ENCODE results near the gene BLOC1S1.

Gene BLOC1S1

GRCh38 chr12:55683676-55684075 lies 32.2 kb upstream of the BLOC1S1 start:
- Histone ChIP-seq H3K4me1 (ENCODE audit: control insufficient read depth, insufficient read depth, low read length) (peaks cover 5% of the 10 kb centered on the region; the same call in 1 of the 2 replicates), H3K9ac (ENCODE audit: low read depth, low read length) (no peak overlapping the region), H3K9me3 (ENCODE audit: control insufficient read depth, insufficient read depth, low read length) (no peaks in the 10 kb centered on the region), H3K27me3 (ENCODE audit: control insufficient read depth, insufficient read depth, low read length) (no peaks in the 10 kb centered on the region), H3K27ac (ENCODE audit: low read depth, low read length) (no peak overlapping the region), H3K4me3 (ENCODE audit: low read depth, low read length) (no peak overlapping the region), H3K36me3 (ENCODE audit: control insufficient read depth, insufficient read depth, low read length) (peaks cover 14% of the 10 kb centered on the region)

DNA sequence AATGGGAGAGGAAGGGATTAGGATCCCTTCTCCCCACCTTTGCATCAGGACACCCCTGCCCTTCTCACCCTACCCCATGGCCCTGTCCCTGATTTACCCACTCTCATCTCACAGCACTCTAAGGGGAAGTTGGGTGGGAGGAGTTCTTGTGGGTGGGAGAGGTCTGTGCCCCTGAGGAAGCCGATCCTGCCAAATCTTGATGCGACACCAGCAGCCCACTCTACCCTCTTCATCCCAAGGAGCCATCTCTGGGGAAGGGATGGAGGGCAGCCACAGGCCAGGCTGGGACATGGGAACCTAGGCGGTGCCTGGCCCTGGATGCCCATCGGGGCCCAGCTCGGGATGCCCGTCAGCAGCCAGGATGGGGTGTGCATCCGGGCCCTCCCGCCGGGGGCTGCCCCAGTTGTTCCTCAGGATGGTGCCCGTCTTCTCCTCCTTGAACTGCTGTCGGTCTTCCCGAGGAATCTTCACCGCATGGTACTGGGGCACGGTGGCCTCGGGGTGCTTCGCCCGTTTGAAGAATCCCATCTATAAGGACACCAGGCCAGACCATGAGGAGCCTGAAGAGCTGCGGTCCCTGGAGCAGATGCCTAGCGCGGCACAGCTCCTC lies 31.0 kb upstream of the BLOC1S1 start:
- Histone ChIP-seq H3K27me3 (ENCODE audit: control insufficient read depth, insufficient read depth, low read length) (no peaks in the 10 kb centered on the region), H3K9ac (ENCODE audit: low read depth, low read length) (no peak overlapping the region), H3K27ac (ENCODE audit: low read depth, low read length) (no peak overlapping the region), H3K4me3 (ENCODE audit: low read depth, low read length) (no peak overlapping the region), H3K9me3 (ENCODE audit: control insufficient read depth, insufficient read depth, low read length) (no peaks in the 10 kb centered on the region), H3K36me3 (ENCODE audit: control insufficient read depth, insufficient read depth, low read length) (peaks cover 19% of the 10 kb centered on the region), H3K4me1 (ENCODE audit: control insufficient read depth, insufficient read depth, low read length) (peaks cover 5% of the 10 kb centered on the region; the same call in 1 of the 2 replicates)

DNA sequence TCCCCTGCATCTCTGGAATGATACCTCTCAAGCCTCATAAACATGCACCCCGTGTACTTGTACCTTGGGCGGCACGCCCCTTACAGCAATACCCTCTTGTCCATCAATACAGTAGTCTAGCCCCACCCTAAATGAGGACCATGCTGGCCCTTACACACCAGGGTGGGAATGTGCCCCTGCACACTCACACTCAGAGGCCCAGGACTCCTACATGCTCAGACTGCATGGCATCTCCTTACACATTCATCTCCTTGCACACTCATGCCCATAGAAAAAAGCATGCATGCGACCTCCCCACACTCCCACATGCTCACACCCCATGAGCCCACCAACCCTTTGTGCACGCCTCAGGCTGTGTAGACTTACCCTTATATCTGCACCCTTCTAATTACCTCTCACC lies 30.2 kb upstream of the BLOC1S1 start:
- H3K27ac ChIP-seq (ENCODE audit: low read depth, low read length), result no peak overlapping the region
- peaks cover 19% of the 10 kb centered on the region for H3K36me3 ChIP-seq (ENCODE audit: control insufficient read depth, insufficient read depth, low read length)
- H3K4me1 ChIP-seq (ENCODE audit: control insufficient read depth, insufficient read depth, low read length), result peaks cover 5% of the 10 kb centered on the region; the same call in 1 of the 2 replicates
- H3K27me3 ChIP-seq (ENCODE audit: control insufficient read depth, insufficient read depth, low read length), result no peaks in the 10 kb centered on the region
- no peaks in the 10 kb centered on the region for H3K9me3 ChIP-seq (ENCODE audit: control insufficient read depth, insufficient read depth, low read length)
- H3K9ac ChIP-seq (ENCODE audit: low read depth, low read length), result no peak overlapping the region
- no peak overlapping the region for H3K4me3 ChIP-seq (ENCODE audit: low read depth, low read length)

DNA sequence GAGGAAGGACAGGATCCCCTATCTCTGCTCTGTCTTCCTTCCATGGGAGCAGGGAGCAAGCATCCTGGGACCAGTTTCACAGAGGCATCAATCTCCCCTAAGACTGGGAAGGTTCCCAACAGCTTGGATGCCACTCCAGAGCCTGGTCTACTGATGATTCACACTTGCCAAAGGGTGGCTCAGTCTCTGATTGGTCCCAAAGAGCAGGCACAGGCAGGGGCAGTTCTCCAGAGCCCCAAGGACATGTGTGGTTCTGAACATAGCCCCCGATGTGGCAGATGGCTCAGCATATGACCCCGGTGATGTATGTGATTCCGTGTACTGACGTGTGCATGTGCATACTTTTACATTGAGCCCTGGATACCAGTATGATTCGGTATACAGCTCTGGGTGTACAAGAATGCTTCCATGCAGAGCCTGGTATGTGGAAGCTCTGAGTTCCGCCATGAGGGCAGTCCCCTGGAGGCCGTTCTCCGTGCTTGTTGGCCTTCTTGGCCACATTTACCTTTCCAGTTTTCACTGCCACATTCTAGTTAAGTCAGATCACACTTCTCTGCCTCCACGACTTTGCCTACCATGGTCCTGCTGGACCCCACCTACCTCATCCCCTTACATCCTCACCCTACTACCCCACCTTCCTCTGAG lies 29.4 kb upstream of the BLOC1S1 start:
- Histone ChIP-seq H3K4me3 (ENCODE audit: low read depth, low read length) (no peak overlapping the region), H3K4me1 (ENCODE audit: control insufficient read depth, insufficient read depth, low read length) (peaks cover 5% of the 10 kb centered on the region; the same call in 1 of the 2 replicates), H3K9ac (ENCODE audit: low read depth, low read length) (no peak overlapping the region), H3K27ac (ENCODE audit: low read depth, low read length) (no peak overlapping the region), H3K9me3 (ENCODE audit: control insufficient read depth, insufficient read depth, low read length) (no peaks in the 10 kb centered on the region), H3K36me3 (ENCODE audit: control insufficient read depth, insufficient read depth, low read length) (peaks cover 24% of the 10 kb centered on the region), H3K27me3 (ENCODE audit: control insufficient read depth, insufficient read depth, low read length) (no peaks in the 10 kb centered on the region)

DNA sequence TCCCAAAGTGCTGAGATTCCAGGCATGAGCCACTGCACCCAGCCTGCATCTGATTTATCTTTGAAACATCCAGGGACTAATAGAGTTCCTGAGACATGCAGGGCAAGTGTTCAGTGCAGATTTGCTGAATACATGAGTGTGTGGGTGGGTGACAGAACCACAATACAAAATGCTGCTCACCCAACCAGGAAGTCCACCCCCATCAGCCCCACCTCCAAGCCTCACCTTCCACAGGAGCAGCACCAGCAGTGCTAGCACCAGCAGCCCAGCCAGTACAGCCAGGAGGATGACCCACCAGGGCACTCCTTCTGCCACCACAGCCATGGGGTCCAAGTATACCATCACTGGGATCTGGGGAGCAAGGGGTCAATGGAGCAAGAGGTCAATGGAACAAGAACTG lies 28.1 kb upstream of the BLOC1S1 start:
- Histone ChIP-seq H3K27me3 (ENCODE audit: control insufficient read depth, insufficient read depth, low read length) (no peaks in the 10 kb centered on the region), H3K36me3 (ENCODE audit: control insufficient read depth, insufficient read depth, low read length) (peaks cover 32% of the 10 kb centered on the region), H3K9me3 (ENCODE audit: control insufficient read depth, insufficient read depth, low read length) (no peaks in the 10 kb centered on the region), H3K4me3 (ENCODE audit: low read depth, low read length) (no peak overlapping the region), H3K27ac (ENCODE audit: low read depth, low read length) (no peak overlapping the region), H3K4me1 (ENCODE audit: control insufficient read depth, insufficient read depth, low read length) (no peaks in the 10 kb centered on the region), H3K9ac (ENCODE audit: low read depth, low read length) (no peak overlapping the region)

DNA sequence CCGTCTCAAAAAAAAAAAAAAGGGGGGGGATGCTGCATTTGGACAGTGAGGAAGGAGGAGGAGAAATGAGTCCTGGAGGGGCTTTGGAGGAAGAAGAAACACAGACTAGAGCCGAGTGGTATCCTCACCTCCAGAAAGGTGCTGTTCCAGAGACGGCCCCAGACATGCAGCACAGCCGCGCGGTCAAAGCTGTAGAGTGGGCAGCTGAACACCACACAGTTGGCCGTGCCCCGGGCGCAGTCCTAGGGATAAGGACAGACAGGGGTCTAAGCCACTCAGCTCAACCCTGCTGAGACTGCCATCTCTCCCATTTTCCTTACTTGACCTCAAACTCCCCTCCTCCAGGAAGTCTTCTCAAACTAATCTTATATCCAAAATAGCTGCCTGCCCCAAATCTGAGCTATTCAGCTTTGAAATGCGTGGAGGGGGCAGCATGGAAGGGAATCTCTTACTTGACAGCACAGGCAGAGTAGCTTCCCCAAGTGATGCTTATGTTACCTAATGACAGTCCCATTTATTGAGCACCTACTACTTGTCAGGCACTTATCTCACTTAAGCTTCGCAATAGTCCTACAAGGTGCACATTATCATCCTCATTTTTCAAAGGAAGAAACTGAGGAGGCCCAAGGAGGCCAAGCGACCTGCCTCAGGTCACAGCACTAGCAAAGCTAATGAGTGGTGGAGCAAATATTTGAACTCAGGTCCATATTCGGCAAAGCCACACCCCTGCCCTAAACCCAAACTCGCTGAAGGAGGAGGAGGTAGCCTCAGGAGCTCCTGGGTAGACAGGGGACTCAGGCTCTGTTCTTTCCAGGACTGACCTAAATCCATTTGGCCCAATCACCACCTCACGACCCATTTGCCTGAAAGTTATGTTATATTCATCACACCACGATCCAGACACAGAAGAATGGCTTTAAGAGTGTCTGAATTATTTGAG lies 26.9 kb upstream of the BLOC1S1 start:
- H3K4me1 ChIP-seq (ENCODE audit: control insufficient read depth, insufficient read depth, low read length), result no peaks in the 10 kb centered on the region
- H3K27me3 ChIP-seq (ENCODE audit: control insufficient read depth, insufficient read depth, low read length), result no peaks in the 10 kb centered on the region
- H3K4me3 ChIP-seq (ENCODE audit: low read depth, low read length), result no peak overlapping the region
- no peak overlapping the region for H3K27ac ChIP-seq (ENCODE audit: low read depth, low read length)
- H3K36me3 ChIP-seq (ENCODE audit: control insufficient read depth, insufficient read depth, low read length), result peaks cover 41% of the 10 kb centered on the region
- no peaks in the 10 kb centered on the region for H3K9me3 ChIP-seq (ENCODE audit: control insufficient read depth, insufficient read depth, low read length)
- H3K9ac ChIP-seq (ENCODE audit: low read depth, low read length), result no peak overlapping the region

DNA sequence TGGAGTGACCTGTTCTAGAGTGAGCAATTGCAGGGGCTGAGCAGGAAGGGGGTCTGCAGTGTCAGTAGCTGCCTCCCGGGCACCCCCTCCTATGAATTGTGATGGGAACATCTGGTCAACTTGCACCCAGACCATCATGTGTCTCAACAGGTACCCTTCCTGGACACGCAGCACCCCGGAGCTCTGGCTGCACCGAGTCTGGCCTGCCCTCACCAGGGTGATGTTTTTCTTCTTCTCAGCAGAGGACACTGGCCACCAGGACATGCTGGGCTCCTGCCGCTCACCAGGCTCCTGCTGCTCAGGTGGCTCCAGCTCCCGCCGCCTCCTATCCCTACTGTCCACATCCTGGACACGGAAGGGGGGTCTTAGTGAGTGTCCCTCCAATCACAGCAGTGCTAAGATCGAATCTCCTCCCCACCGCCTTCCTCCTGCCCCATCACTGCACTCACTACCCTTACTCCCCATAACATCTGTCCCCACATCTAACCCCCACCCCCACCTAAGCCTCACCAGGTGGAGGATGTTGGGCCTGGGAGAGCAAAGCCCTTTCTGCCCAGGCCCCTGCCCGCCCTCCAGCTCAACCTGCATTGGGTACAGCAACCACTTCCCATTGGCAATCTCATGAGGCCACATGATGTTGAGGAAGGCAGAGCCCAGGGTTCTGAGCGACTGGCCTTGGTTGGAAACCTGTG lies 23.1 kb upstream of the BLOC1S1 start:
- Histone ChIP-seq H3K4me1 (ENCODE audit: control insufficient read depth, insufficient read depth, low read length) (no peaks in the 10 kb centered on the region), H3K9me3 (ENCODE audit: control insufficient read depth, insufficient read depth, low read length) (no peaks in the 10 kb centered on the region), H3K36me3 (ENCODE audit: control insufficient read depth, insufficient read depth, low read length) (peaks cover 64% of the 10 kb centered on the region), H3K9ac (ENCODE audit: low read depth, low read length) (no peak overlapping the region), H3K4me3 (ENCODE audit: low read depth, low read length) (no peak overlapping the region), H3K27ac (ENCODE audit: low read depth, low read length) (no peak overlapping the region), H3K27me3 (ENCODE audit: control insufficient read depth, insufficient read depth, low read length) (no peaks in the 10 kb centered on the region)

DNA sequence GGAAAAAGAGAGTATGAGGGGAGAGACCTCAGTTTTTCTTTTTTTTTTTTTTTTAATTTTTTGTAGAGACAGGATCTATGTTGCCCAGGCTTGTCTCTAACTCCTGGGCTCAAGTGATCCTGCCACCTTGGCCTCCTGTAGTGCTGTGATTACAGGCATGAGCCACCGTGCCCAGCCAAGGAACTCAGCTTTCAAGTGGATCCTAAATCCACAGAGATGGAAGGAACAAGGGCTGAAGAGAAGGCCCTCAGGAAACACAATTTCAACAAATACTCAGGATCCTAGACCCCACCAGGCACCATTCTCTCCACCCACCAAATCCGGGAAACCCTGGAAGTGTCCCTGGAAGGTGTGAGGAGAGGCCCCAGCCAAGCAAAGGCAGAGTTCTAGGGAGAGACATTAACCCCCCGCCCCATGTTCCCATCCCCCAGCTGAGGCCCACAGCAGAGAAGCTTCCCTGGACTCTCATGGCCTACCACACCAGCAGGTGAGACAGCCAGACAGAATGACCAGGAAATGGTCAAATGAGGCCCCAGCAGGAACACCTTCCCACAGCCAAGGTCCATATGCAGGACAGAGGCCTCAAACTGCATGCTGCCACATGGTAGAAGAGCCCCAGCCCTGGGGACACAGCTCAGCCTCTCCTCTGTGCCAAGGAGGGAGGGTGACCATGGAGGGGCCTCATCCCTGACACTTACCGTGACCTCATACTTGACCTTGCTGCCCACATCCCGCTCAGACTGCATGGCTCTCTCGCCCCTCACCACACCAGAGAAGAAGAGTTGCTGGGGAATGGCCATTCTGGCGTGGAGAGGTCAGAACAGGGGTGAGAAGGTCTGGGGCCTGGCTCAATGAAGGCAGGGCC lies 22.3 kb upstream of the BLOC1S1 start:
- no peaks in the 10 kb centered on the region for H3K4me1 ChIP-seq (ENCODE audit: control insufficient read depth, insufficient read depth, low read length)
- H3K27ac ChIP-seq (ENCODE audit: low read depth, low read length), result no peak overlapping the region
- H3K9ac ChIP-seq (ENCODE audit: low read depth, low read length), result no peak overlapping the region

GRCh38 chr12:55694188-55694515 lies 21.7 kb upstream of the BLOC1S1 start:
- Histone ChIP-seq H3K9me3 (ENCODE audit: control insufficient read depth, insufficient read depth, low read length) (no peaks in the 10 kb centered on the region), H3K27me3 (ENCODE audit: control insufficient read depth, insufficient read depth, low read length) (no peaks in the 10 kb centered on the region), H3K4me1 (ENCODE audit: control insufficient read depth, insufficient read depth, low read length) (no peaks in the 10 kb centered on the region), H3K27ac (ENCODE audit: low read depth, low read length) (no peak overlapping the region), H3K4me3 (ENCODE audit: low read depth, low read length) (no peak overlapping the region), H3K9ac (ENCODE audit: low read depth, low read length) (no peak overlapping the region), H3K36me3 (ENCODE audit: control insufficient read depth, insufficient read depth, low read length) (peaks cover 56% of the 10 kb centered on the region)

More for the DNA sequence above, 22.3 kb upstream of the BLOC1S1 start:
- Histone ChIP-seq H3K27me3 (ENCODE audit: control insufficient read depth, insufficient read depth, low read length) (no peaks in the 10 kb centered on the region), H3K4me3 (ENCODE audit: low read depth, low read length) (no peak overlapping the region), H3K36me3 (ENCODE audit: control insufficient read depth, insufficient read depth, low read length) (peaks cover 60% of the 10 kb centered on the region), H3K9me3 (ENCODE audit: control insufficient read depth, insufficient read depth, low read length) (no peaks in the 10 kb centered on the region)

DNA sequence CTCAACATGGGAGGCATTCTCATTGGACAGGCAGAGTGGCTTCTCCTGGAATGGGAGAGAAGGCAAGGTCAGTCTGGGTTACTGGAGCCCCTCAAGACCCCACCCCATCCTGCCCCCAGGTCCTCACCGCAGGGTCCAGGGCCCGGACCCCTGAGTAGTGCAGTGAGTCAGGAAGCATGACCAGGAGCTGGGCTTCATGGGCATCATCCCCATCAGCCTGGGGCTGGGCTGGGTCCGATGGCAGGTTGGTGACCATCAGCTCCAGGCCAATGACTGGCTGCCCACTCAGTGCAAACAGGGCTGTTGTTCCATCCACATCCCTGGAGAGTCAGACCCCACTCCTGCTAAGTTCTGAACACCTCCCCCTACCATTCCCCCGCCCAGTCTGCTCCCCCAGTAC lies 21.2 kb upstream of the BLOC1S1 start:
- Histone ChIP-seq H3K4me3 (ENCODE audit: low read depth, low read length) (no peak overlapping the region), H3K4me1 (ENCODE audit: control insufficient read depth, insufficient read depth, low read length) (no peaks in the 10 kb centered on the region), H3K27me3 (ENCODE audit: control insufficient read depth, insufficient read depth, low read length) (no peaks in the 10 kb centered on the region), H3K9me3 (ENCODE audit: control insufficient read depth, insufficient read depth, low read length) (no peaks in the 10 kb centered on the region), H3K36me3 (ENCODE audit: control insufficient read depth, insufficient read depth, low read length) (peaks cover 55% of the 10 kb centered on the region), H3K9ac (ENCODE audit: low read depth, low read length) (no peak overlapping the region), H3K27ac (ENCODE audit: low read depth, low read length) (no peak overlapping the region)
